Astrocyte (in vitro differentiated cells and primary cell): Measurements from ENCODE around the gene GCNT3.

Experiments used
- CTCF ChIP-seq: IDR thresholded peaks from 2 replicates; pipeline ENCODE4 v1.5.1; 2011; ENCODE audit warnings: low read depth, mild to moderate bottlenecking, inconsistent platforms, low read length, moderate library complexity; ENCODE audit not compliant: insufficient read depth
- EZH2 ChIP-seq: IDR thresholded peaks from 2 replicates; pipeline ENCODE4 v1.6.1; 2012; ENCODE audit warnings: mild to moderate bottlenecking, low read length, inconsistent platforms; ENCODE audit not compliant: insufficient read depth

GRCh38 chr15:59647085-59647484 lies 35.5 kb downstream of the GCNT3 start:
- TF ChIP-seq CTCF (no peak), EZH2 (no peak)
